Stimulated activated CD4-positive, alpha-beta T cell treated with anti-CD3 and anti-CD28 coated beads, Interleukin-1b, Interleukin-23, amount 100 ng/mL, for 24 hours (primary cell): ENCODE measurements around the gene MPZL1.

Source experiments
- DNase-seq, 4 experiments: peaks; one replicate each; pipeline ENCODE4 v3.0.0-alpha.2; 2020; ENCODE audit warnings: low read depth in 4 of 4, low spot score in 1 of 4

The MPZL1 gene

DNA sequence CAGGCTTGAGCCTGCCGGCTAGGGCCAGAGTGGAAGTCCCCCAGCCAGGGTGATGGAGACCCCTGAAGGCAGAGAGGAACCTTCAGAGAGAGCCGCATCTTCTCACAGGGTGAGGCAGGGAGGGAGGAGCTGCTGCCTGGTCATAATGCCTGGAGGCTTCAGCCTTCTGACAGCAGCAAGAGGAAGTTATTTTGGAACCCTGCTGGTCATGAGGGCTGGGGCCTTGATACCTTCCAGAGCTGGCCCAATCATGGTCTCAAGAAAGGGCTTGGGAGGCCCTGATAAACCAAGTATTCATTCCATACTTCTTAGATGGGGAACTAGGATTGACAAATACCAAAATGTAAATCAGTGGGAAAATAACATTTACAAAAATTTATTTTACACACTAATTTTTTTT is 26.6 kb upstream of the MPZL1 start:
- DNase-seq = no peak

DNA sequence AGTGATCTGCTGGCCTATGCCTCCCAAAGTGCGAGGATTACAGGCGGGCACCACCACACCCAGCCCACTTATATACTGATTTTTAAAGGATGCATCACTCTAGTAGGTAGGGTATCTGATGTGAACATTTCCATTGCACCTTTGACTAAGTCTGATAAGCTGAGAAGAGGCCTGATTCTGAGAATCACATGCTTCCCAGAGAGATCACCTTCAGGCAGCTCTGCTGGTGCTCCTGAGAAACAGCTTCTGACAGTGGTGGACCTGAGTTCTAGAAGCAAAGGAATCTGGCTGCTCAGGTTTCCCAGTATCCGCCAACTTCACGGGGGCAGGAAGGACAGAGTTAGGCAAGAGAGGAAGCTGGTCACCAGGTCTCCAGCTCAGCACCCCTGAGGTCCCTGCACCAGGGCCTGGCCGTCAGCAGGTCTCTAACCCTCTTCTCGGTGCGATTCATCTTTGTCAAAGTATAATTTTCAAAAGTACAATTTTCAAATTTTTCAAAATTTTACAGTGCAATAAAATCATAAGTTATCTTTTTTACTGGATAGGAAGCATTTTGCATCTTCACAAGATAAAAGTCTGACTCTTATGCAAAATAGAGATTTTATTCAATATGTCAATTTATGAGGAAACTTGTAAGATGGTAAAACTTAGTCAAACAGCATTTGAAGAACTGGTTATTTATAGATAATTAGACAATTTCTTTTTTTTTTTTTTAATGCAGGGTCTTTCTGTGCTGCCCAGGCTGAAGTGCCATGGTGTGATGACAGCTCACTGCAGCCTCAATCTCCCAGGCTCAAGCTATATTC is 25.8 kb upstream of the MPZL1 start:
- DNase-seq = no peak

DNA sequence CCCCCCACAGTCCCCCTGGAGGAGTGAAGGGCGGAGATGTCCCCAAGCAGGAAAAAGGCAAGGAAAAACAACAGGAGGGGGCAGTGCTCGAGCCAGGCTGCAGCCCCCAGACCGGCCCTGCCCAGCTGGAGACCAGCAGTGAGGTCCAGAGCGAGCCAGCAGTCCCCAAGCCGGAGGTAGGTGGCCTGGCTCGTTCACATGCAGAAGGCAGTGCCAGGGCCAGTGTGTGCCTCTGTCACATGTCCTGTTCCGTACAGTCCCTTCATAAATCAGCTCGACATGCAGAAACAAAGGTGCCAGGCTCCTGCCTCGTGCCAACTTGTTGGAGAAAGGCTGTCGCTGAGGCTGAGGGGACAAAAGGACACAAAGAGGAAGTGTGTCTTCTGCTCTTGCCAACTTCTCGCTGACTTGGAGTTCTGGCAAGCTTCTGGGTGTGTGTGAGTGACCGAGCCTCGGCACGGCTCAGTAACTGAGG is 24.1 kb upstream of the MPZL1 start:
- no peak for DNase-seq

DNA sequence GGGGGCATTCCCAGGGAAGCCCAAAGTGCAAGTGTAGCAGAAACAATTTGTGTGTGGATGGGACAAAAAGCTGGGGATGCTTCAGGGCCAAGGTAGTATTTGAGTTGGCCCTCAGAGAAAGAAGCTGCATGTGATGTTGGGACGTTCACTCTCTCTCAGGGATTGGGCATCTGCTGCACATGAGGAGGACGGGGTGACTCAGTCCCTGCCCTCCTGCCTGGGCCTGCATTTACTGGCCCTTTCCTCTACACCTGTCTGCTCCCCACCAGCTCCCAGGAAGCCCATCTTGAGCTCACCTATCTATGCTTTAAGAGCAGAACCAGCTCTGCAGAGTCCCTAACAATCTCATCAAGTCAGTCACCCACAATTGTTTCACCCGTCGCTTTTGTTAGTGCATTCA is 23.5 kb upstream of the MPZL1 start:
- no peak for DNase-seq

DNA sequence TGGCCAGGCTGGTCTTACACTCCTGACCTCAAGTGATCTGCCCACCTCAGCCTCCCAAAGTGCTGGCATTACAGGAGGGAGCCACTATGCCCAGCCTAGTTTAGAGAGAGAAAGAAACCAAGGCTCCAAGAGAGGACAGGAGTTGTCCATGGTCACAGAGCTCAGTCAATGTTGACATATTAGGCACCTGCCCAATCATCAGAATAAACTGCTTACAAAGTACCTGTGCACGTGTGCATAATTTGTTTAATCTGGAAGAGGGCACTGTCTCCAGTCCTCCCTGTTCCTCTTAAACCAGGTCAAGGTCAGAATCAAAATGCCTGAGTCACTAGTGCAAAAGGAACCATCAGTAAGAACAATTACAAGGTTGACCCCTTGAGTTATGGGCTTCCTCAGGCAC is 20.3 kb upstream of the MPZL1 start:
- DNase-seq = no peak

DNA sequence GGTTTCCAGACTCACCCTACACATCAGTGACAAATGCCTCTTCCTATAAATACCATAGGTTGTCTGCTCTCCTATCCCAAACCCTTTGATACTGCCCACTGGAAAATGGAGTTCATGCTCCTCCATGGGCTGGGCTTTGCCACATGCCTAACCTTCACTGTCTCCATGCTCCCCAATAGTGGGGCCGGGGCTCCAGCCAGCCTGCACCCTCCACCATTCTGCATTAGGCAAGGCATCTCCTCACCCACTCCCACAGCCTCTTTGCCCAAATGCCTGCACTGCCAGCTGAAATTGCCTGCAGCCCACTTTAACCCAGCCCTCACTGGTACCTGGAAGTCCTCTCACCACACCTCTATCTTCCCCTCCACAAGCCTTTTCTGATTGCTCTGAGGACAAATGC is 18.2 kb upstream of the MPZL1 start:
- DNase-seq = no peak

DNA sequence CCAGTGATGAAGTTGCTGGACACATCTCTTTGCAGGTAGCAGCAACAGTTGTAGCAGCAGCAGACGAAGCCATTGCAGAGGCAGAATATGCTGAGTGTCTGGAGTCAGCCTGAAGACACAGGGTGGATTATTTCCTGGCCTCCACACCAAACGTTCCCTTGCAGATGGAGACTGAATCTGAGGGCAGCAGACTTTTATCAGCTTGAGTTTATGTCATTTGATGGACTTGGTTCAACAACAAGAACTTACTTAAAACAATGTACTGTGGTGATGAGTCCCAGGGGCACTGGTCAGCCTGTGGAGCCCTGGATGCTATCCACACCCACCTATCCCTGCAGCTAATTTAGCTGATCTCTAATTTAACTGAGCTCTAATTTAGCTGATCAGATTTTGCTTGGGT is 17.1 kb upstream of the MPZL1 start:
- no peak for DNase-seq

DNA sequence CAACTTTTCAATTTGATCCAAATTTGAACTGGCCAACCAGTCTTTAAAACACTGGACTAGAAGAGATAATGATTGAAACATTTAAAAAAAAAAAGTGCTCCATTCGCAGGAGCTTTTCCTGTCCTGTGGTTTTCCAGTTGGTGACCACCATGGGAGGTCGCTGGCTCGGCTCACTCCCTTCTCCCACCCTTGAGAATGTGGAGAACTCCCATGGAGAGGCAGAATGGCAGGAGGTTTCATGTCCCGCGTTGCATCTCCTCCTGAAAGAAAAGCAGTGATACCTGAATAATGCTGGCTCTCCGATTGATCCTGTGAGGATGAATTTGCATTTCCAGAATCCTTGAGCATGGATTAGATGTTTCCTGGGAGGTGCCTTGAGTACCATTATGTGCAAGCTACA is 16.5 kb upstream of the MPZL1 start:
- no peak for DNase-seq

DNA sequence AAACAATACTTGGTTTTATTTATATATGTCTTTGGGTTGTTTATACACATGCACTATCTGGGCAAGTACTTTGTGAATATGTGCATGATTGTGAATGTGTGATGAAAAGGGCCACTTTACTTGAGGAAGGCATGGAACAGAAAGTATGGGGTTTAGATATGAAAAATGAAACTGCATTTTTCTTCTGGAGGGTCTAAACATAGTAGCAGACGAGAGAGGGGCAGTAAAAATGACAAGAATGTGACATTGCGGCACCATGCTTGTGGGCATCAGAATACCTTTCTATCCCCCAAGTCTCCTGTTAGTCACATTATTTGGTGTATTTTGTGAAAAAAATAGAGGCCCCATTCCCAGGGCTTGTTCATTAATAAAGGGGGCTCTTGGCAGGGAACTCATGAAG is 15.4 kb upstream of the MPZL1 start:
- DNase-seq = no peak

DNA sequence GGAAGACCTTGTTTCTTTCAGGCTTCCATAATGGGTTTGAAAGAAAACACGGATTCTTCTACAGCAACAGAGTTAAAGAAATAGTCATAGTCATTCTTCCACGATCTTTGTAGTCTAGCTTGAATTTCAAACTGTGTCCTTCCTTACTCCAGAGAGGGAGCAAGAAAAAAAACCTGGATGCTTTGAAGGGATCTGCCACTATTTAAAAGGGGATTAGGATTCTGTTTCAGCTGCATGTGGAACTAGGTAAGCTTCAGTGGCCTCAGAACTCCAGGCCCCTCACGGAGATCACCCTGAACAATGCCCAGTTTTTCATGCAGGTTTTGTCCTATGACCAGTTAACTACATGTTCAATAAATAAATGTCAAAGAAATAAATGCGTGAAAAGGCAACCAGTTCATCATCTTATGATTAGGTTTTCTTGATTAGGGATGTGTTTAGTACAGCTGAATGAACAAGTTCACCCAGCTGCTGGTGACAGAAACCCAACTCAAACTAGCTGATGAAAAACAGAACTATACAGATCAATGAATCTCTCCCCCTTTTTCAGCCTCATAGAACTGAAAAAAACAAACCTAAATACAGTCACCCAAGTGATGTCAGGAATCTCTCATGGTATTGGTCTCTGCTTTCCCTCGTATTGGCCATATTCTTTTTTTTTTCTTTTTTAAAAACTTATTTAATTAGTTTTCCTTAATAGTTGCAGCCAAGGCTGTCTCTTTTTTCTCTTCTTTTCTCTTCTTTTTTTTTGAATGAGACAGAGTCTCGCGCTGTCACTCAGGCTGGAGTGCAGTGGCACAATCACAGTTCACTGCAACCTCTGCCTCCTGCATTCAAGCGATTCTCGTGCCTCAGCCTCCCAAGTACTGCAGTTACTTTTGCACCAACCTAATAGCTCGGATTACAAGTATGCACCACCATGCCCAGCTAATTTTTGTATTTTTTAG is 14.6 kb upstream of the MPZL1 start:
- no peak for DNase-seq

DNA sequence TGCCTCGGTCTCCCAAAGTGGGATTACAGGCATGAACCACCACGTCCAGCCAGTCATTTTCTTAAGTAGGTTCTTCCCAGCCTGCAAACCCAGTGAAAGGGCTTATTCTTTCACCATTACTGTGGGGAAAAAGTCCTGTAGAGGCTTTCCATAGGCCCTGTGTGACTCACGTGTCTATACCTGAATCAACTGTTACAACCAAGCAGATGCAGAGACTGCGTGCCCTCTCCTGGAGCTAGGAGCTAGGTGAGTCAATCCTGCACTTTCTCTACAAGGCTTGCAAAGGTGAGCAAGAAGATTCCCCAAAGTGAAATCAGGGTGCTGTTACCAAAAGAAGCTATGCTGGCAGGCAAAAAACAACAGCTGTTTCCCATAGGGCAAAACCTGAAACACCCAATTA is 13.8 kb upstream of the MPZL1 start:
- no peak for DNase-seq

DNA sequence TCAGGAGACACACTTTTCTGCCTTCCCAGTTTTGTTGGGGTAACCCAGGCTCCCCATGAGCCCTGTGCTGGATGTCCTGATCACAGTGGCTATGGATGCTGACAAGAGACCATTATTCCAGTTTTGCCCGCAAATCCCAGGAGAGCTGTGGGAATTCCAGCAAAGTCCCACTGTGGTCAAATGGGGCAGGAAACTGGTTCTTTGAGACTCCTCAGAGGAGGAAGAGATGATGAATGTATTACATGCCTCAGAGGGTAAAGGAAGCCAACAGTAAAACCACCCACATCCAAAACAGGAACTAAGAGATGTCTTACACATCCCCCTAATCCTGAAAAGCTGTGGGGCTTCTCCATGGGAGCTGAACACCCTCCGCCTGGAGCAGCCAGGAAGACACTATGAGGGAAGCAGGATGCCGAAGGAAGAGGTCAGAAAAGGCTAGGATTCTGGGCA is 12.8 kb upstream of the MPZL1 start:
- DNase-seq = no peak

DNA sequence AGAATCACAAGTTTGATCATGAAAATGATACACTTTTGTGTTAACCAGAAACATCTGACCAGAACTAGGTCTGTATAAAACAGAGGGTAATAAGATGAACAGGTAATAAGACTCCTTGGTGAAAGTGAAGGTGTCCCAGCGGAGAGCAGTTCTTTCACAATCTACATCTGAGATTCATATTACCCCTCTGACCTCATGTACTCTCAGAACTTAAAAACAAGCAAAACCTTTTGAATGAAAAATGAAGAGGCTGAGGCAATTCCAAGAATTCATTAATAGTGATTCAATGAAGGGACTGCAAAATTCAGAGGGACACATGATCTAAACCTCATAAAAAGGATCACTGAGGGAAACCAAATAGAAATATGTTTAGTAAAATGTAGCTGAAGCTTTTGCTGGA is 10.9 kb upstream of the MPZL1 start:
- no peak for DNase-seq

DNA sequence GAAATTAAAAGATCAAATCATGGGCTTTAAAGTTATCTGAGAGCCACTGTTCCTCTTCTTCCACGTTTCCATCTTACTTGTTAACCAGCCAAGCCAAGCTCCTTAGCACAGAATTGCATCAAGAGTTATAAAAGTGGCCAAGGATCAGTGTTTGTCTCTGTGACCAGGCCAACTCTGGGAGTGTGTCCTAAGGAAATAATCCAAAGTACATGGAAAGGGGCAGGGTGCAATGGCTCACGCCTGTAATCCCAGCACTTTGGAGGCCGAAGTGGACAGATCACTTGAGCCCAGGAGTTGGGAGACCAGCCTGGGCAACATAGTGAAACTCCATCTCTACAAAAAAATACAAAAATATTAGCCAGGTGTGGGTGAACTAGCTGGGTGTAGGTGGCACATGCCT is 10.0 kb upstream of the MPZL1 start:
- no peak for DNase-seq

DNA sequence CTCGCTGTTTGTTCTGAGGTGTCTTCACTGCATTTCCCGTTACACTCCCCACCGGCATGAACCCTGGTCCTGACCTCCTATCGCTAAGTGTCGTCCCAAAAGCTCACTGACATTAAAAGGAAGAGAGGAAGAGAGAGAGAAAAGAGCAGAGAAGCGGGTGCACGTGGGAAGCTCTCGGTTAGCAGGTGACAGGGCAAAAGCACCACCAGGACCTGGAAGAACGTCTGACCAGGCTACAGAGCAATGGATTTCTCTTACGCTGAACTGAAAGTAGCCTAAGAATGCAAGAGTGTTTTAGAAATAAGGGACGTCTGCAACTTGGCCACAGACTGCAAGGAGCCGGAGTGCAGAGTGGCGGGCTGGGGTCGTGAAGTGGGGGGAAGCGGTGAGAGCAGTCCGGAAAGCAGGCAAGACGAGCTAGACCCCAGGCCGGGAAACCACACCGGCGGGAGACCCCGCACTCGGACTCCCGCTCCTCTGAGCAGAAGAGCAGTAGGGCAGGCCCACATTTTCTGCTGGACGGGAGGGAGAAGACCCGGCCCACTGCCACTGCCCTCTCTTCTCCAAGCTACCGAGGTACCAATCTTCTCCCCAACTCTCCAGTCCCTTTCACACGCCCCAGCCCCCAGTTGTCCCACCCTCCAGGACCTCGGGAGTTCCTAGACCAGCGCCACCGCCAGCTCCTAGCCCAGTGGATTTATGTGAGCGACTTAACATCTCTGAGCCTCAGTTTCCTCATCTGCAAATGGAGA is 8.3 kb upstream of the MPZL1 start:
- peak in 1 of 4 experiments; percentile 3 for DNase-seq

DNA sequence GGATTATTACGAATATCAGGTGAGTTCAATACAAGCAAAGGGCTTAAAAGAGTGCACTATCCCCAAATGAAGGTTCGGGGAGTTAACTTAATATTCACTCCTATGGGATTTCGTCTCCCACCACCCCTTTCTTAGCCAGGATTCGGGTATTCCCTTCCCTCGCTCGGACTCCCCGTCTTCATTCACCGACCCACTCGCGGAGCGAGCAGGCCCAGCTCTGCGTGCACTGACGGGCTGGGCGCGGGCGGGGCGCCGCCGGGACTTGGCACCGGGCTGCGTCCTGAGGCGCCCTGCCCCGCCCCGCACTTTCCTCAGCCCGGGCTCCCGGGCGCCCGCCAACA is 7.7 kb upstream of the MPZL1 start:
- DNase-seq = peak in 3 of 4 experiments; percentile 61 to 76 (median 69)

DNA sequence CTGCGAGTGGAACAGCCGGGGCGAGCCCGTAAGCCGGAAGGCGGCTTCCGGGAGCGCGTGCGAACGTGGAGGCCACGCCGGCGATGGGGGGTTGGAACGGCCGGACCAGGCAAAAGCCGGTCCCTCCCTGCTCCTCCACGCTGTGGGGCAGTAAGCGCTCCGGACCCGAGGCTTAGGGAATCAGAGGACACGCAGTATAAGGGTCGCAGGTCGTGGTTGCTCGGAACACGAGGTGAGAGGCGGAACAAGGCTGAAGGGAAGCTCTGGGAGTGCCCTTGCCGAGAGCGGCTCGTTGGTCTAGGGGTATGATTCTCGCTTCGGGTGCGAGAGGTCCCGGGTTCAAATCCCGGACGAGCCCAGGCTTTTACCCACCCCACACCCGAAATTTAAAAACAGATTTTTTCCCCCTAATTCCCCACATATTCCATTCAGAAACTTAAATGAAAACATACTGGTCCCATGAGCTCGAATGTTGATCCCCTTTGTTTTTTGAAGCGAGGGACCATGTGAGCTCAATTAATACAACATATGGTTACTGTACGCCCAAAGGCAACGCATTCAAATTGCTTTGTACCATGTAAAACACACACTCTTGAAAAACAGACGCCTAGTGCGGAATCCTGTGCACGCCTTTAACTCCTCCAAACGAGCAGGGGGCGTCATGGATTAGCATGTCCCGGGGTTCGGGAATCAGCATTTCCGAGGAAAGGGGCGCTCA is 7.2 kb upstream of the MPZL1 start:
- DNase-seq = peak; percentile 85 to 96 (median 88)

DNA sequence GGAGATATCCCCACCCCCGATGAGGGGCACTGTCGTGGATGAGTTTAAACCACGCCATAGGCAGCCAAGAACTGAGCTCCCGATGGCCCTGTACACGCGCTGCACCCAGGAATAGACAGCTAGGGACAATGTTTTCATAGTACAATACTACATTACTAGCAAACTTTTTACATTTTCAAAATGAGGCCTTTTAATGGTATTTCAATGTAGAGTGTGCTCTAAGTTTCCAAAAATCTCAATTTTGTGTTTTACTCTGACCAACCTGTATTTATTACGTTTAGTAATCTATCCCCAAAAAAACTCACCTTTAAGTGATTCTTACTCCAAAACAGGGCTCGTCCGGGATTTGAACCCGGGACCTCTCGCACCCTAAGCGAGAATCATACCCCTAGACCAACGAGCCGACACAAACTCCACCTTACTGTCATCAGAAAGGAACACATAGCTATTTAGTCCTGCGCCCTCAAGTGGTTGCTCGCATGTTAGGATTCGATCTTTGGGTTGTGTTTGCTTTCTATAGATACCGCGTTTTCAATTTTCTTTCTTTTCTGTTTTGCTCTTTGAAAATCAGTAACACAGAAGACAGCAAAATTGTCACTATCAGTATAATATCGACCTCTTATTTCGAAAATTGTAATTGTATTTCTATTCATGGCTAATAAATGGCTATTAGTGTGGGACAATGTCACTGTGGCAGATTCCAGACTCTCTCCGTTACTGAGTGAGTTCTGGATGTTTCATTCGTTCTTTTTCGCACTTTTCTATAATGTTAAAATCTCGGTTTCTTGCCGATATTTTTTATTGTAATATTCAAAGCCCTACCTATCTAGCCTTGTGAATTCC is 6.4 kb upstream of the MPZL1 start:
- DNase-seq = peak; percentile 71 to 84 (median 80)

DNA sequence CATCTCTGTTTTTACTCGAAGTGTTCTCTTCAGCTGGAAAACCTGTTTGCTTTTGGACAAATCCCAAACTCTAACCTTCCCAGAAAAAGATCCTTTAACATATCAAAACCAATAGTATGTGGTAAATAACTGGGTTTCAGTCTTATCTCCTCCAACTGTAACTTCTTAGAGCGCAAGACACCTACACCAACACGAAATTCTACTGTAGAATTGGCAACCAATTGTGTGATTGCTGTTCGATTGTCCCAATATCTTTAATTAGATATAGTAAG is 5.8 kb upstream of the MPZL1 start:
- no peak for DNase-seq

DNA sequence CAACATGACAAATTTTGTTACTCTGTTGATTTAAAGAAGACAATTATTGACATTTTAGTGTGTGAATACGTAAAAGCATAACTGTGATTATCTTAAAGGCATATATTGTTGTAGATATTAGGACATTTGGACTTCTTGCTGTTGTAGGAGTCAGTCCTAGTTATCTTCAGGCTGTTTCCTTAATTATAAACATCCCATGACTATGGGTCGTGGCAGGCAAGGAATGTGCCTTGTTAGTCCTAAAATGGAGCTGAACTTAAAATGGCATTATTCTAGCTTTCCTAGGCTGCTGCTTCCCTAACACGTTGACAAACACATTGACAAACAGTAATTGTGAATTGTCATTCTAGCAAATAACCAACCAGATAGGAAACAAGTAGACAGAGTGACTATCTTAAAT is 4.4 kb upstream of the MPZL1 start:
- no peak for DNase-seq
